Measurements from ENCODE around the gene ZNRF1. TPM values are rescaled to one million over a fixed set of nuclear protein-coding genes. Genes with fewer than 3 reads are reported as not detected.

Gene ZNRF1
- total and polyA plus RNA-seq, 2 of the 13 experiments (the other 11 are each of a cell fraction or from before 2014, with no cell fraction given) = 43.9 to 58.7 TPM

GRCh38 chr16:75019586-75019985, 20.8 kb downstream of the ZNRF1 start (continued):
- TF ChIP-seq ZNF121 (CRISPR knock-in tag; IDR thresholded peaks at IDR 0.05) (peak; percentile 18; the same call in 1 of the 2 replicates), ZNF280D (CRISPR knock-in tag; IDR thresholded peaks at IDR 0.05) (no peak), DRAP1 (CRISPR knock-in tag; IDR thresholded peaks at IDR 0.05) (no peak), ZNF138 (CRISPR knock-in tag; IDR thresholded peaks at IDR 0.05; ENCODE audit: low read depth) (no peak), ZBTB1 (CRISPR knock-in tag; IDR thresholded peaks at IDR 0.05; ENCODE audit: borderline replicate concordance) (no peak), ZNF44 (CRISPR knock-in tag; IDR thresholded peaks at IDR 0.05) (no peak), ZBTB33 (CRISPR knock-in tag; IDR thresholded peaks at IDR 0.05) (0 out of 2 replicates have a peak, but pooled peaks have one; percentile 12), RARA (CRISPR knock-in tag; IDR thresholded peaks at IDR 0.05) (no peak), CREBL2 (CRISPR knock-in tag; IDR thresholded peaks at IDR 0.05; ENCODE audit: borderline replicate concordance) (no peak), JUNB (CRISPR knock-in tag; IDR thresholded peaks at IDR 0.05; ENCODE audit: borderline replicate concordance) (no peak), ZNF180 (CRISPR knock-in tag; IDR thresholded peaks at IDR 0.05; ENCODE audit: borderline replicate concordance, low read depth) (no peak), ZNF496 (CRISPR knock-in tag; IDR thresholded peaks at IDR 0.05; ENCODE audit: insufficient replicate concordance) (no peak), PBX2 (CRISPR knock-in tag; IDR thresholded peaks at IDR 0.05) (no peak), MATR3 (CRISPR knock-in tag; IDR thresholded peaks at IDR 0.05) (no peak), ZNF570 (CRISPR knock-in tag; IDR thresholded peaks at IDR 0.05; ENCODE audit: borderline replicate concordance) (no peak), CERS6 (CRISPR knock-in tag; IDR thresholded peaks at IDR 0.05) (no peak)

Measured in HepG2 (cell line).